GM23338 (cell line): ENCODE data around the gene SLN. TPM values are rescaled to one million over a fixed set of nuclear protein-coding genes. Genes with fewer than 3 reads are reported as not detected.

Source experiments
- ATAC-seq: fragments of 200-7000 bp; cut with Tn5 transposase; 3 replicates; pipeline ENCODE4 v1.9.1; 2020
- DNase-seq: peaks from one replicate; pipeline ENCODE4 v3.0.0-alpha.2; 2015; ENCODE audit warnings: low spot score
- H2AFZ ChIP-seq: fragments of 200-600 bp; sonication (generic); 2 replicates; pipeline ENCODE4 v1.8.0; 2016; ENCODE audit warnings: antibody characterized with exemption, mild to moderate bottlenecking, moderate library complexity
- H3F3A ChIP-seq: fragments of 200-600 bp; sonication (generic); replicated peaks from 2 replicates; pipeline ENCODE4 v1.8.0; 2017; ENCODE audit warnings: antibody characterized with exemption, mixed run types, low read depth
- H3K27ac ChIP-seq: fragments of 200-600 bp; sonication (generic); 2 replicates; pipeline ENCODE4 v1.6.1; 2016; ENCODE audit warnings: low read depth
- H3K27me3 ChIP-seq: fragments of 200-600 bp; sonication (generic); 2 replicates; pipeline ENCODE4 v1.8.0; 2016; ENCODE audit warnings: mild to moderate bottlenecking, mixed run types, moderate library complexity; ENCODE audit not compliant: insufficient read depth
- H3K36me3 ChIP-seq: fragments of 200-600 bp; sonication (generic); 2 replicates; pipeline ENCODE4 v1.8.0; 2016; ENCODE audit warnings: mild to moderate bottlenecking; ENCODE audit not compliant: insufficient read depth
- H3K4me1 ChIP-seq: fragments of 200-600 bp; sonication (generic); 2 replicates; pipeline ENCODE4 v1.8.0; 2016; ENCODE audit warnings: mild to moderate bottlenecking, moderate library complexity; ENCODE audit not compliant: insufficient read depth
- H3K4me2 ChIP-seq: fragments of 200-600 bp; sonication (generic); 2 replicates; pipeline ENCODE4 v1.7.1; 2017; ENCODE audit warnings: mixed run types
- H3K4me3 ChIP-seq: fragments of 200-600 bp; sonication (generic); 2 replicates; pipeline ENCODE4 v1.6.1; 2016; ENCODE audit warnings: mixed run types
- H3K79me2 ChIP-seq: fragments of 200-600 bp; sonication (generic); replicated peaks from 2 replicates; pipeline ENCODE4 v1.8.0; 2017; ENCODE audit warnings: mild to moderate bottlenecking; ENCODE audit not compliant: insufficient read depth
- H3K9me2 ChIP-seq: fragments of 200-600 bp; sonication (generic); 2 replicates; pipeline ENCODE4 v1.8.0; 2017; ENCODE audit not compliant: insufficient read depth
- H4K20me1 ChIP-seq: fragments of 200-600 bp; sonication (generic); replicated peaks from 2 replicates; pipeline ENCODE4 v1.8.0; 2017; ENCODE audit warnings: mild to moderate bottlenecking; ENCODE audit not compliant: insufficient read depth
- H3K27ac Mint-ChIP-seq: 2 replicates; pipeline ENCODE4 v1.8.0; 2020; ENCODE audit warnings: inconsistent platforms, mild to moderate bottlenecking, moderate library complexity, mixed read lengths
- H3K27me3 Mint-ChIP-seq: 3 replicates; pipeline ENCODE4 v1.8.0; 2022; ENCODE audit warnings: low read depth, mild to moderate bottlenecking, moderate library complexity, mixed read lengths, inconsistent platforms; ENCODE audit not compliant: insufficient read depth, poor library complexity
- H3K36me3 Mint-ChIP-seq: 3 replicates; pipeline ENCODE4 v1.8.0; 2021; ENCODE audit warnings: low read depth, mild to moderate bottlenecking, inconsistent platforms, moderate library complexity, mixed read lengths
- H3K4me1 Mint-ChIP-seq: 3 replicates; pipeline ENCODE4 v1.8.0; 2020; ENCODE audit warnings: mild to moderate bottlenecking, inconsistent platforms, mixed read lengths
- H3K4me3 Mint-ChIP-seq: 3 replicates; pipeline ENCODE4 v1.8.0; 2021; ENCODE audit warnings: moderate library complexity, mild to moderate bottlenecking, inconsistent platforms, mixed read lengths
- H3K9me3 Mint-ChIP-seq: 3 replicates; pipeline ENCODE4 v1.8.0; 2020; ENCODE audit warnings: moderate library complexity, mild to moderate bottlenecking, inconsistent platforms, mixed read lengths
- CREB1 ChIP-seq: fragments of 250-450 bp; sonication (Bioruptor Pico); IDR thresholded peaks from 2 replicates; pipeline ENCODE4 v1.5.0; 2020; ENCODE audit warnings: low read depth, mild to moderate bottlenecking, moderate library complexity
- EZH2 ChIP-seq: fragments of 200-600 bp; sonication (generic); IDR thresholded peaks from one replicate; pipeline ENCODE4 v1.8.0; 2017; ENCODE audit warnings: antibody characterized with exemption, mild to moderate bottlenecking, low read depth; ENCODE audit not compliant: unreplicated experiment
- EZH2phosphoT487 ChIP-seq: fragments of 200-600 bp; sonication (generic); IDR thresholded peaks from one replicate; pipeline ENCODE4 v1.8.1; 2018; ENCODE audit warnings: antibody characterized with exemption; ENCODE audit not compliant: unreplicated experiment
- JUNB ChIP-seq: IDR thresholded peaks from one replicate; pipeline ENCODE4 v1.6.1; 2016; ENCODE audit warnings: antibody characterized with exemption; ENCODE audit not compliant: unreplicated experiment
- NANOG ChIP-seq: IDR thresholded peaks from 2 replicates; pipeline ENCODE4 v1.6.1; 2016; ENCODE audit warnings: antibody characterized with exemption, borderline replicate concordance
- POLR2AphosphoS5 ChIP-seq: IDR thresholded peaks from 2 replicates; pipeline ENCODE4 v1.6.1; 2016; ENCODE audit warnings: antibody characterized with exemption, low read depth
- STAT1 ChIP-seq: IDR thresholded peaks from one replicate; pipeline ENCODE4 v1.6.1; 2016; ENCODE audit warnings: antibody characterized with exemption; ENCODE audit not compliant: unreplicated experiment
- ZNF114 ChIP-seq: fragments of 250-450 bp; sonication (Bioruptor Pico); IDR thresholded peaks from 2 replicates; pipeline ENCODE4 v1.5.0; 2020; ENCODE audit warnings: mild to moderate bottlenecking, moderate library complexity
- ZNF331 ChIP-seq: fragments of 250-450 bp; sonication (Bioruptor Pico); IDR thresholded peaks from 2 replicates; pipeline ENCODE4 v1.5.0; 2020; ENCODE audit warnings: low read depth, mild to moderate bottlenecking, moderate library complexity
- ZNF462 ChIP-seq: fragments of 250-450 bp; sonication (Bioruptor Pico); IDR thresholded peaks from 2 replicates; pipeline ENCODE4 v1.5.0; 2020; ENCODE audit warnings: mild to moderate bottlenecking, moderate library complexity
- polyA plus RNA-seq: library from polyadenylated mRNA; unstranded; fragments of >200 nt; fragmentation: Nextera tagmentation; extraction: Ambion mirVana; gene quantifications from 2 replicates; pipeline ENCODE4 v1.2.1, GENCODE V29; 2016
- total RNA-seq: library from RNA; depleted of rRNA; stranded (reverse); fragments of >200 nt; shearing (Covaris generic); gene quantifications from 2 replicates; pipeline ENCODE4 v1.2.3, GENCODE V29; 2014
- TF ChIP-seq, protein P1 (sequence below), 2 experiments: fragments of 200-600 bp in 1 of 2; sonication (generic) in 1 of 2; conservative IDR thresholded peaks; 2 replicates each; pipeline versions ENCODE4 v1.5.1 to v1.6.1; 2016 to 2017; ENCODE audit warnings: antibody characterized with exemption in 2 of 2, low read depth in 2 of 2, mild to moderate bottlenecking in 2 of 2, moderate library complexity in 1 of 2
- TF ChIP-seq, protein P2 (sequence below): IDR thresholded peaks from one replicate; pipeline ENCODE4 v1.6.1; 2018; ENCODE audit warnings: antibody characterized with exemption; ENCODE audit not compliant: unreplicated experiment
- TF ChIP-seq, protein P3 (sequence below): IDR thresholded peaks from 2 replicates; pipeline ENCODE4 v1.6.1; 2016; ENCODE audit warnings: antibody characterized with exemption

The SLN gene
- total and polyA plus RNA-seq, 2 experiments from 2014 or later: not detected

- Mint-ChIP-seq H3K9me3 (peaks cover 5% of the 10 kb centered on the region; the same call in 2 of the 3 replicates), H3K27me3 (peaks cover 1% of the 10 kb centered on the region), H3K36me3 (no peaks in the 10 kb centered on the region), H3K4me1 (peaks cover 4% of the 10 kb centered on the region; the same call in 2 of the 3 replicates), H3K27ac (no peak overlapping the region), H3K4me3 (no peak overlapping the region)
- Histone ChIP-seq H3K27ac (no peak overlapping the region), H3K79me2 (no peaks in the 10 kb centered on the region), H4K20me1 (no peaks in the 10 kb centered on the region), H2AFZ (no peak overlapping the region), H3K4me2 (no peak overlapping the region), H3K27me3 (peaks cover 9% of the 10 kb centered on the region), H3K4me3 (no peak overlapping the region), H3K9me2 (no peaks in the 10 kb centered on the region), H3K36me3 (no peaks in the 10 kb centered on the region), H3K4me1 (no peaks in the 10 kb centered on the region), H3F3A (no peaks in the 10 kb centered on the region)
- ATAC-seq (no peak), DNase-seq (no peak)
- TF ChIP-seq, protein P1, sequence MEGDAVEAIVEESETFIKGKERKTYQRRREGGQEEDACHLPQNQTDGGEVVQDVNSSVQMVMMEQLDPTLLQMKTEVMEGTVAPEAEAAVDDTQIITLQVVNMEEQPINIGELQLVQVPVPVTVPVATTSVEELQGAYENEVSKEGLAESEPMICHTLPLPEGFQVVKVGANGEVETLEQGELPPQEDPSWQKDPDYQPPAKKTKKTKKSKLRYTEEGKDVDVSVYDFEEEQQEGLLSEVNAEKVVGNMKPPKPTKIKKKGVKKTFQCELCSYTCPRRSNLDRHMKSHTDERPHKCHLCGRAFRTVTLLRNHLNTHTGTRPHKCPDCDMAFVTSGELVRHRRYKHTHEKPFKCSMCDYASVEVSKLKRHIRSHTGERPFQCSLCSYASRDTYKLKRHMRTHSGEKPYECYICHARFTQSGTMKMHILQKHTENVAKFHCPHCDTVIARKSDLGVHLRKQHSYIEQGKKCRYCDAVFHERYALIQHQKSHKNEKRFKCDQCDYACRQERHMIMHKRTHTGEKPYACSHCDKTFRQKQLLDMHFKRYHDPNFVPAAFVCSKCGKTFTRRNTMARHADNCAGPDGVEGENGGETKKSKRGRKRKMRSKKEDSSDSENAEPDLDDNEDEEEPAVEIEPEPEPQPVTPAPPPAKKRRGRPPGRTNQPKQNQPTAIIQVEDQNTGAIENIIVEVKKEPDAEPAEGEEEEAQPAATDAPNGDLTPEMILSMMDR (conservative IDR thresholded peaks at IDR 0.05; ENCODE audit: low read depth in 2 of 2): no peak
- no peak for TF ChIP-seq NANOG
- TF ChIP-seq CREB1 (CRISPR knock-in tag): no peak
- TF ChIP-seq, protein P2, sequence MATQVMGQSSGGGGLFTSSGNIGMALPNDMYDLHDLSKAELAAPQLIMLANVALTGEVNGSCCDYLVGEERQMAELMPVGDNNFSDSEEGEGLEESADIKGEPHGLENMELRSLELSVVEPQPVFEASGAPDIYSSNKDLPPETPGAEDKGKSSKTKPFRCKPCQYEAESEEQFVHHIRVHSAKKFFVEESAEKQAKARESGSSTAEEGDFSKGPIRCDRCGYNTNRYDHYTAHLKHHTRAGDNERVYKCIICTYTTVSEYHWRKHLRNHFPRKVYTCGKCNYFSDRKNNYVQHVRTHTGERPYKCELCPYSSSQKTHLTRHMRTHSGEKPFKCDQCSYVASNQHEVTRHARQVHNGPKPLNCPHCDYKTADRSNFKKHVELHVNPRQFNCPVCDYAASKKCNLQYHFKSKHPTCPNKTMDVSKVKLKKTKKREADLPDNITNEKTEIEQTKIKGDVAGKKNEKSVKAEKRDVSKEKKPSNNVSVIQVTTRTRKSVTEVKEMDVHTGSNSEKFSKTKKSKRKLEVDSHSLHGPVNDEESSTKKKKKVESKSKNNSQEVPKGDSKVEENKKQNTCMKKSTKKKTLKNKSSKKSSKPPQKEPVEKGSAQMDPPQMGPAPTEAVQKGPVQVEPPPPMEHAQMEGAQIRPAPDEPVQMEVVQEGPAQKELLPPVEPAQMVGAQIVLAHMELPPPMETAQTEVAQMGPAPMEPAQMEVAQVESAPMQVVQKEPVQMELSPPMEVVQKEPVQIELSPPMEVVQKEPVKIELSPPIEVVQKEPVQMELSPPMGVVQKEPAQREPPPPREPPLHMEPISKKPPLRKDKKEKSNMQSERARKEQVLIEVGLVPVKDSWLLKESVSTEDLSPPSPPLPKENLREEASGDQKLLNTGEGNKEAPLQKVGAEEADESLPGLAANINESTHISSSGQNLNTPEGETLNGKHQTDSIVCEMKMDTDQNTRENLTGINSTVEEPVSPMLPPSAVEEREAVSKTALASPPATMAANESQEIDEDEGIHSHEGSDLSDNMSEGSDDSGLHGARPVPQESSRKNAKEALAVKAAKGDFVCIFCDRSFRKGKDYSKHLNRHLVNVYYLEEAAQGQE: no peak
- TF ChIP-seq ZNF462: no peak
- no peak for TF ChIP-seq EZH2phosphoT487
- no peak for TF ChIP-seq ZNF331 (CRISPR knock-in tag)
- TF ChIP-seq, protein P3, sequence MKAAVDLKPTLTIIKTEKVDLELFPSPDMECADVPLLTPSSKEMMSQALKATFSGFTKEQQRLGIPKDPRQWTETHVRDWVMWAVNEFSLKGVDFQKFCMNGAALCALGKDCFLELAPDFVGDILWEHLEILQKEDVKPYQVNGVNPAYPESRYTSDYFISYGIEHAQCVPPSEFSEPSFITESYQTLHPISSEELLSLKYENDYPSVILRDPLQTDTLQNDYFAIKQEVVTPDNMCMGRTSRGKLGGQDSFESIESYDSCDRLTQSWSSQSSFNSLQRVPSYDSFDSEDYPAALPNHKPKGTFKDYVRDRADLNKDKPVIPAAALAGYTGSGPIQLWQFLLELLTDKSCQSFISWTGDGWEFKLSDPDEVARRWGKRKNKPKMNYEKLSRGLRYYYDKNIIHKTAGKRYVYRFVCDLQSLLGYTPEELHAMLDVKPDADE: no peak
- TF ChIP-seq JUNB: no peak
- TF ChIP-seq STAT1: no peak
- TF ChIP-seq ZNF114 (CRISPR knock-in tag): no peak
- TF ChIP-seq POLR2AphosphoS5: no peak
- TF ChIP-seq EZH2: no peak
Measured at GRCh38 chr11:107736546-107736945, 24.7 kb upstream of the SLN start.
